CD14-positive monocyte (primary cell): ENCODE data around the gene MYH10. TPM values are rescaled to one million over a fixed set of nuclear protein-coding genes. Genes with fewer than 3 reads are reported as not detected.

Experiments
- DNase-seq, 3 donors: peaks; one replicate each; pipeline ENCODE4 v3.0.0-alpha.2; 2011 to 2022
- H2AFZ ChIP-seq: 2 replicates; pipeline ENCODE4 v1.6.0; 2012; ENCODE audit warnings: mild to moderate bottlenecking, low read depth, low read length, inconsistent platforms; ENCODE audit not compliant: insufficient read depth, poor library complexity, severe bottlenecking
- H3K27ac ChIP-seq, 2 donors: 1 replicate in 1 of 2; 2 replicates in 1 of 2; pipeline ENCODE4 v1.5.1; 2012 to 2013; ENCODE audit warnings: low read length in 2 of 2, control low read depth in 1 of 2, inconsistent platforms in 1 of 2, low read depth in 1 of 2, mild to moderate bottlenecking in 1 of 2
- H3K27me3 ChIP-seq, 2 donors: one replicate each; pipeline versions ENCODE4 v1.6.0 to v1.6.1; 2011 to 2013; ENCODE audit warnings: low read length in 2 of 2; ENCODE audit not compliant: control insufficient read depth in 2 of 2, insufficient read depth in 2 of 2
- H3K36me3 ChIP-seq, 2 donors: replicated peaks in 1 of 2; 1 replicate in 1 of 2; 2 replicates in 1 of 2; pipeline versions ENCODE4 v1.5.1 to v1.6.1; 2012 to 2013; ENCODE audit warnings: low read length in 2 of 2, control low read depth in 1 of 2, inconsistent platforms in 1 of 2, mild to moderate bottlenecking in 1 of 2; ENCODE audit not compliant: insufficient read depth in 2 of 2, control insufficient read depth in 1 of 2
- H3K4me1 ChIP-seq, 2 donors: 1 replicate in 1 of 2; 2 replicates in 1 of 2; pipeline versions ENCODE4 v1.5.1 to v1.6.1; 2012 to 2013; ENCODE audit warnings: low read length in 2 of 2, control low read depth in 1 of 2, inconsistent platforms in 1 of 2, mild to moderate bottlenecking in 1 of 2, moderate library complexity in 1 of 2; ENCODE audit not compliant: insufficient read depth in 2 of 2, control insufficient read depth in 1 of 2
- H3K4me2 ChIP-seq: replicated peaks from 2 replicates; pipeline ENCODE3; 2012; ENCODE audit warnings: low read length, moderate library complexity, mild to moderate bottlenecking; ENCODE audit not compliant: poor library complexity, severe bottlenecking; ENCODE audit errors: extremely low read depth
- H3K4me3 ChIP-seq, 3 experiments: fragments of 200-600 bp in 1 of 3; sonication (generic) in 1 of 3; replicated peaks in 1 of 3; 1 replicate in 2 of 3; 2 replicates in 1 of 3; pipeline ENCODE4 v1.5.1; 2011 to 2013; ENCODE audit warnings: low read length in 3 of 3, mild to moderate bottlenecking in 3 of 3, control low read depth in 2 of 3, low read depth in 2 of 3, inconsistent platforms in 1 of 3, moderate library complexity in 1 of 3
- H3K79me2 ChIP-seq: 2 replicates; pipeline ENCODE4 v1.6.0; 2012; ENCODE audit warnings: mild to moderate bottlenecking, control low read depth, inconsistent platforms, low read length, moderate library complexity; ENCODE audit not compliant: insufficient read depth
- H3K9ac ChIP-seq: 2 replicates; pipeline ENCODE4 v1.6.0; 2017; ENCODE audit warnings: low read length, mild to moderate bottlenecking; ENCODE audit not compliant: insufficient read depth, poor library complexity, severe bottlenecking
- H3K9me3 ChIP-seq, 2 donors: replicated peaks in 1 of 2; 1 replicate in 1 of 2; 2 replicates in 1 of 2; pipeline versions ENCODE4 v1.5.1 to v1.6.1; 2012 to 2013; ENCODE audit warnings: low read length in 2 of 2, control low read depth in 1 of 2; ENCODE audit not compliant: control insufficient read depth in 1 of 2, insufficient read depth in 1 of 2
- H4K20me1 ChIP-seq: 2 replicates; pipeline ENCODE4 v1.6.0; 2012; ENCODE audit warnings: mild to moderate bottlenecking, low read length, control low read depth, moderate library complexity; ENCODE audit not compliant: insufficient read depth
- H3K27ac Mint-ChIP-seq, 7 donors: one replicate each; pipeline ENCODE4 v1.8.0; 2020; ENCODE audit warnings: mild to moderate bottlenecking in 7 of 7, mixed read lengths in 7 of 7, moderate library complexity in 6 of 7, inconsistent platforms in 2 of 7
- H3K27me3 Mint-ChIP-seq, 3 donors: one replicate each; pipeline ENCODE4 v1.8.0; 2021 to 2022; ENCODE audit warnings: low read depth in 3 of 3, mild to moderate bottlenecking in 3 of 3, mixed read lengths in 3 of 3, moderate library complexity in 3 of 3, inconsistent platforms in 1 of 3
- H3K36me3 Mint-ChIP-seq, 2 donors: one replicate each; pipeline ENCODE4 v1.8.0; 2020; ENCODE audit warnings: mixed read lengths in 2 of 2, inconsistent platforms in 1 of 2, mild to moderate bottlenecking in 1 of 2
- H3K4me1 Mint-ChIP-seq: one replicate; pipeline ENCODE4 v1.8.0; 2020; ENCODE audit warnings: mild to moderate bottlenecking, mixed read lengths
- H3K4me3 Mint-ChIP-seq, 2 donors: one replicate each; pipeline ENCODE4 v1.8.0; 2020; ENCODE audit warnings: mild to moderate bottlenecking in 2 of 2, mixed read lengths in 2 of 2, moderate library complexity in 1 of 2
- H3K9me3 Mint-ChIP-seq, 7 donors: one replicate each; pipeline ENCODE4 v1.8.0; 2020 to 2022; ENCODE audit warnings: mixed read lengths in 7 of 7, mild to moderate bottlenecking in 6 of 7, moderate library complexity in 6 of 7, inconsistent platforms in 2 of 7
- CTCF ChIP-seq: fragments of 200-600 bp; IDR thresholded peaks from one replicate; pipeline ENCODE4 v1.8.0; 2022; ENCODE audit warnings: antibody characterized with exemption, mild to moderate bottlenecking
- whole genome bisulfite sequencing: methylation state at CpG from one replicate; pipeline ENCODE4 v1.1.5; 2013; ENCODE audit warnings: missing lambda C conversion rate; ENCODE audit not compliant: insufficient coverage; 5-methylcytosine and 5-hydroxymethylcytosine counted together
- intact Hi-C, 2 donors: fragments of 100-400 bp; cut with micrococcal nuclease; formaldehyde crosslinking; loops; one replicate each; pipeline versions ENCODE4 v1.15.0 to v1.15.1; 2023
- polyA plus RNA-seq, 3 donors: library from polyadenylated mRNA; depleted of rRNA in 1 of 3; unstranded in 2 of 3; stranded (reverse) in 1 of 3; fragments of 300-500 nt in 2 of 3; fragments of >200 nt in 1 of 3; fragmentation: Illumina TruSeq in 2 of 3; gene quantifications; 1 replicate in 2 of 3; 2 replicates in 1 of 3; pipeline ENCODE4 v1.2.3, GENCODE V29; 2012 to 2021

The MYH10 gene
- polyA plus RNA-seq, 3 donors: 0.42 to 0.65 TPM; not detected in 1

GRCh38 chr17:8481089-8481488, 149.4 kb downstream of the MYH10 start:
- Mint-ChIP-seq H3K36me3 (peaks cover 26 to 45% of the 10 kb centered on the region in 2 donors), H3K27ac (no peak overlapping the region), H3K4me1 (no peaks in the 10 kb centered on the region), H3K9me3 (peaks cover 14 to 30% (median 22%) of the 10 kb centered on the region in 7 donors), H3K27me3 (peaks cover 0 to 1% (median 0%) of the 10 kb centered on the region in 3 donors), H3K4me3 (no peak overlapping the region)
- no peaks in the 10 kb centered on the region for H3K79me2 ChIP-seq
- no peak overlapping the region for H3K4me3 ChIP-seq
- H2AFZ ChIP-seq: no peak overlapping the region
- H3K9ac ChIP-seq: no peak overlapping the region
- H3K36me3 ChIP-seq: peaks cover 3 to 41% of the 10 kb centered on the region in 2 donors
- H4K20me1 ChIP-seq: peaks cover 4% of the 10 kb centered on the region
- peaks cover 18 to 19% of the 10 kb centered on the region in 2 donors for H3K9me3 ChIP-seq
- H3K4me1 ChIP-seq: no peaks in the 10 kb centered on the region
- TF ChIP-seq CTCF: no peak
- H3K27me3 ChIP-seq: no peaks in the 10 kb centered on the region
- H3K27ac ChIP-seq: no peak overlapping the region
- H3K4me2 ChIP-seq: no peak overlapping the region
- DNase-seq: no peak
- intact Hi-C loops: no loop called here
- 98% methylated on average over 16 of the region's 22 CpGs for WGBS

GRCh38 chr17:8480011-8480976, 150.2 kb downstream of the MYH10 start:
- no peak overlapping the region for H3K4me3 ChIP-seq
- H3K79me2 ChIP-seq: no peaks in the 10 kb centered on the region
- Mint-ChIP-seq H3K27me3 (peaks cover 0 to 1% (median 0%) of the 10 kb centered on the region in 3 donors), H3K27ac (peak overlapping the region in 1 of 7 donors; percentile 44), H3K4me1 (no peaks in the 10 kb centered on the region), H3K36me3 (peaks cover 33 to 52% of the 10 kb centered on the region in 2 donors), H3K4me3 (peak overlapping the region in 1 of 2 donors; percentile 11), H3K9me3 (peaks cover 14 to 30% (median 22%) of the 10 kb centered on the region in 7 donors)
- H3K27ac ChIP-seq: no peak overlapping the region
- H3K27me3 ChIP-seq: no peaks in the 10 kb centered on the region
- H3K9me3 ChIP-seq: peaks cover 18 to 19% of the 10 kb centered on the region in 2 donors
- intact Hi-C loops: no loop called here
- 97% methylated on average over 21 of the region's 33 CpGs for WGBS
- TF ChIP-seq CTCF: no peak
- H4K20me1 ChIP-seq: peaks cover 4% of the 10 kb centered on the region
- H3K9ac ChIP-seq: no peak overlapping the region
- no peaks in the 10 kb centered on the region for H3K4me1 ChIP-seq
- DNase-seq: no peak
- H3K36me3 ChIP-seq: peaks cover 5 to 49% of the 10 kb centered on the region in 2 donors
- H2AFZ ChIP-seq: no peak overlapping the region
- H3K4me2 ChIP-seq: no peak overlapping the region
